ENCODE measurements around the gene BLOC1S5. TPM values are rescaled to one million over a fixed set of nuclear protein-coding genes. Genes with fewer than 3 reads are reported as not detected.
A peak's percentile ranks its signal among the peaks of the same experiment; 100 is the strongest.

The BLOC1S5 gene
- total and polyA plus RNA-seq, 2 of the 13 experiments (the other 11 are each of a cell fraction or from before 2014, with no cell fraction given), result 10.5 to 41.5 TPM

DNA sequence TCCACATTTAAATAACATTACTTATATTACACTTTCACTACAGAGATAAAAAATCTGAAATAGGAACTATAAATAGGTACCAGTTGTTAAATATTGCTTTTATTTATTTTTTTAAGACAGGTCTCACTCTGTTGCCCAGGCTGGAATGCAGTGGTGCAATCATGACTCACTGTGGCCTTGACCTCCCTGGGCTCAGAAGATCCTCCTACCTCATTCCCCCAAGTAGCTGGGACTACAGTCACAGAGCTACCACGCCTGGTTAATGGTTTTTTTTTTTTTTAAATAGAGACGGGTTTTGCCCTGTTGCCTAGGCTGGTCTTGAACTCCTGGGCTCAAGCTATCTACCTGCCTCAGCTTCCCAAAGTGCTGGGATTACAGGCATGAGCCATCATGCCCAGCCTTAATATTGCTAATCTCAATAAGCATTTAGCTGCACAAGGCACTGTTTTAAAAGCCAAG lies 20.9 kb upstream of the BLOC1S5 start (continued):
- TF ChIP-seq, protein P1, sequence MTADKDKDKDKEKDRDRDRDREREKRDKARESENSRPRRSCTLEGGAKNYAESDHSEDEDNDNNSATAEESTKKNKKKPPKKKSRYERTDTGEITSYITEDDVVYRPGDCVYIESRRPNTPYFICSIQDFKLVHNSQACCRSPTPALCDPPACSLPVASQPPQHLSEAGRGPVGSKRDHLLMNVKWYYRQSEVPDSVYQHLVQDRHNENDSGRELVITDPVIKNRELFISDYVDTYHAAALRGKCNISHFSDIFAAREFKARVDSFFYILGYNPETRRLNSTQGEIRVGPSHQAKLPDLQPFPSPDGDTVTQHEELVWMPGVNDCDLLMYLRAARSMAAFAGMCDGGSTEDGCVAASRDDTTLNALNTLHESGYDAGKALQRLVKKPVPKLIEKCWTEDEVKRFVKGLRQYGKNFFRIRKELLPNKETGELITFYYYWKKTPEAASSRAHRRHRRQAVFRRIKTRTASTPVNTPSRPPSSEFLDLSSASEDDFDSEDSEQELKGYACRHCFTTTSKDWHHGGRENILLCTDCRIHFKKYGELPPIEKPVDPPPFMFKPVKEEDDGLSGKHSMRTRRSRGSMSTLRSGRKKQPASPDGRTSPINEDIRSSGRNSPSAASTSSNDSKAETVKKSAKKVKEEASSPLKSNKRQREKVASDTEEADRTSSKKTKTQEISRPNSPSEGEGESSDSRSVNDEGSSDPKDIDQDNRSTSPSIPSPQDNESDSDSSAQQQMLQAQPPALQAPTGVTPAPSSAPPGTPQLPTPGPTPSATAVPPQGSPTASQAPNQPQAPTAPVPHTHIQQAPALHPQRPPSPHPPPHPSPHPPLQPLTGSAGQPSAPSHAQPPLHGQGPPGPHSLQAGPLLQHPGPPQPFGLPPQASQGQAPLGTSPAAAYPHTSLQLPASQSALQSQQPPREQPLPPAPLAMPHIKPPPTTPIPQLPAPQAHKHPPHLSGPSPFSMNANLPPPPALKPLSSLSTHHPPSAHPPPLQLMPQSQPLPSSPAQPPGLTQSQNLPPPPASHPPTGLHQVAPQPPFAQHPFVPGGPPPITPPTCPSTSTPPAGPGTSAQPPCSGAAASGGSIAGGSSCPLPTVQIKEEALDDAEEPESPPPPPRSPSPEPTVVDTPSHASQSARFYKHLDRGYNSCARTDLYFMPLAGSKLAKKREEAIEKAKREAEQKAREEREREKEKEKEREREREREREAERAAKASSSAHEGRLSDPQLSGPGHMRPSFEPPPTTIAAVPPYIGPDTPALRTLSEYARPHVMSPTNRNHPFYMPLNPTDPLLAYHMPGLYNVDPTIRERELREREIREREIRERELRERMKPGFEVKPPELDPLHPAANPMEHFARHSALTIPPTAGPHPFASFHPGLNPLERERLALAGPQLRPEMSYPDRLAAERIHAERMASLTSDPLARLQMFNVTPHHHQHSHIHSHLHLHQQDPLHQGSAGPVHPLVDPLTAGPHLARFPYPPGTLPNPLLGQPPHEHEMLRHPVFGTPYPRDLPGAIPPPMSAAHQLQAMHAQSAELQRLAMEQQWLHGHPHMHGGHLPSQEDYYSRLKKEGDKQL (CRISPR knock-in tag; IDR thresholded peaks at IDR 0.05; ENCODE audit: low read depth), result peak; percentile 73
- no peak for TF ChIP-seq ZKSCAN5 (CRISPR knock-in tag; IDR thresholded peaks at IDR 0.05)
- no peak for TF ChIP-seq ZNF782 (CRISPR knock-in tag; IDR thresholded peaks at IDR 0.05; ENCODE audit: borderline replicate concordance)
- no peak for TF ChIP-seq ZNF451 (CRISPR knock-in tag; IDR thresholded peaks at IDR 0.05)
- no peak for TF ChIP-seq ZFP62 (CRISPR knock-in tag; IDR thresholded peaks at IDR 0.05)
- TF ChIP-seq, protein P2, sequence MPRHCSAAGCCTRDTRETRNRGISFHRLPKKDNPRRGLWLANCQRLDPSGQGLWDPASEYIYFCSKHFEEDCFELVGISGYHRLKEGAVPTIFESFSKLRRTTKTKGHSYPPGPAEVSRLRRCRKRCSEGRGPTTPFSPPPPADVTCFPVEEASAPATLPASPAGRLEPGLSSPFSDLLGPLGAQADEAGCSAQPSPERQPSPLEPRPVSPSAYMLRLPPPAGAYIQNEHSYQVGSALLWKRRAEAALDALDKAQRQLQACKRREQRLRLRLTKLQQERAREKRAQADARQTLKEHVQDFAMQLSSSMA (CRISPR knock-in tag; IDR thresholded peaks at IDR 0.05), result peak; percentile 34; the same call in 1 of the 2 replicates
- TF ChIP-seq, protein P3, sequence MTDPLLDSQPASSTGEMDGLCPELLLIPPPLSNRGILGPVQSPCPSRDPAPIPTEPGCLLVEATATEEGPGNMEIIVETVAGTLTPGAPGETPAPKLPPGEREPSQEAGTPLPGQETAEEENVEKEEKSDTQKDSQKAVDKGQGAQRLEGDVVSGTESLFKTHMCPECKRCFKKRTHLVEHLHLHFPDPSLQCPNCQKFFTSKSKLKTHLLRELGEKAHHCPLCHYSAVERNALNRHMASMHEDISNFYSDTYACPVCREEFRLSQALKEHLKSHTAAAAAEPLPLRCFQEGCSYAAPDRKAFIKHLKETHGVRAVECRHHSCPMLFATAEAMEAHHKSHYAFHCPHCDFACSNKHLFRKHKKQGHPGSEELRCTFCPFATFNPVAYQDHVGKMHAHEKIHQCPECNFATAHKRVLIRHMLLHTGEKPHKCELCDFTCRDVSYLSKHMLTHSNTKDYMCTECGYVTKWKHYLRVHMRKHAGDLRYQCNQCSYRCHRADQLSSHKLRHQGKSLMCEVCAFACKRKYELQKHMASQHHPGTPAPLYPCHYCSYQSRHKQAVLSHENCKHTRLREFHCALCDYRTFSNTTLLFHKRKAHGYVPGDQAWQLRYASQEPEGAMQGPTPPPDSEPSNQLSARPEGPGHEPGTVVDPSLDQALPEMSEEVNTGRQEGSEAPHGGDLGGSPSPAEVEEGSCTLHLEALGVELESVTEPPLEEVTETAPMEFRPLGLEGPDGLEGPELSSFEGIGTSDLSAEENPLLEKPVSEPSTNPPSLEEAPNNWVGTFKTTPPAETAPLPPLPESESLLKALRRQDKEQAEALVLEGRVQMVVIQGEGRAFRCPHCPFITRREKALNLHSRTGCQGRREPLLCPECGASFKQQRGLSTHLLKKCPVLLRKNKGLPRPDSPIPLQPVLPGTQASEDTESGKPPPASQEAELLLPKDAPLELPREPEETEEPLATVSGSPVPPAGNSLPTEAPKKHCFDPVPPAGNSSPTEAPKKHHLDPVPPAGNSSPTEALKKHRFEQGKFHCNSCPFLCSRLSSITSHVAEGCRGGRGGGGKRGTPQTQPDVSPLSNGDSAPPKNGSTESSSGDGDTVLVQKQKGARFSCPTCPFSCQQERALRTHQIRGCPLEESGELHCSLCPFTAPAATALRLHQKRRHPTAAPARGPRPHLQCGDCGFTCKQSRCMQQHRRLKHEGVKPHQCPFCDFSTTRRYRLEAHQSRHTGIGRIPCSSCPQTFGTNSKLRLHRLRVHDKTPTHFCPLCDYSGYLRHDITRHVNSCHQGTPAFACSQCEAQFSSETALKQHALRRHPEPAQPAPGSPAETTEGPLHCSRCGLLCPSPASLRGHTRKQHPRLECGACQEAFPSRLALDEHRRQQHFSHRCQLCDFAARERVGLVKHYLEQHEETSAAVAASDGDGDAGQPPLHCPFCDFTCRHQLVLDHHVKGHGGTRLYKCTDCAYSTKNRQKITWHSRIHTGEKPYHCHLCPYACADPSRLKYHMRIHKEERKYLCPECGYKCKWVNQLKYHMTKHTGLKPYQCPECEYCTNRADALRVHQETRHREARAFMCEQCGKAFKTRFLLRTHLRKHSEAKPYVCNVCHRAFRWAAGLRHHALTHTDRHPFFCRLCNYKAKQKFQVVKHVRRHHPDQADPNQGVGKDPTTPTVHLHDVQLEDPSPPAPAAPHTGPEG (CRISPR knock-in tag; IDR thresholded peaks at IDR 0.05), result no peak
- no peak for TF ChIP-seq PCBP2 (optimal IDR thresholded peaks at IDR 0.05; ENCODE audit: low read depth, low read length, poor library complexity, severe bottlenecking)
- no peak for TF ChIP-seq ZNF660 (CRISPR knock-in tag; IDR thresholded peaks at IDR 0.05; ENCODE audit: borderline replicate concordance, low read depth)
- TF ChIP-seq, protein P4, sequence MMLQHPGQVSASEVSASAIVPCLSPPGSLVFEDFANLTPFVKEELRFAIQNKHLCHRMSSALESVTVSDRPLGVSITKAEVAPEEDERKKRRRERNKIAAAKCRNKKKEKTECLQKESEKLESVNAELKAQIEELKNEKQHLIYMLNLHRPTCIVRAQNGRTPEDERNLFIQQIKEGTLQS (CRISPR knock-in tag; IDR thresholded peaks at IDR 0.05), result peak; percentile 100
- no peak for TF ChIP-seq FOXM1 (CRISPR knock-in tag; IDR thresholded peaks at IDR 0.05)
